Sigmoid colon (tissue), 7 donors: Measurements from ENCODE around the gene TARBP2. TPM values are rescaled to one million over a fixed set of nuclear protein-coding genes. Genes with fewer than 3 reads are reported as not detected.
A peak's percentile ranks its signal among the peaks of the same experiment; 100 is the strongest.

Experiments
- DNase-seq: peaks from one replicate; pipeline ENCODE4 v3.0.0-alpha.2; 2019
- H3K27ac ChIP-seq, 4 donors: fragments of 200-600 bp; sonication (generic); one replicate each; pipeline ENCODE4 v1.5.1; 2016 to 2019; ENCODE audit warnings: mild to moderate bottlenecking in 1 of 4
- H3K27me3 ChIP-seq, 3 donors: fragments of 200-600 bp; sonication (generic); one replicate each; pipeline ENCODE4 v1.5.1; 2019; ENCODE audit warnings: mild to moderate bottlenecking in 1 of 3
- H3K36me3 ChIP-seq, 4 donors: fragments of 200-600 bp; sonication (generic); one replicate each; pipeline ENCODE4 v1.5.1; 2016 to 2019
- H3K4me1 ChIP-seq, 4 donors: fragments of 200-600 bp; sonication (generic); one replicate each; pipeline ENCODE4 v1.5.1; 2017 to 2019
- H3K4me3 ChIP-seq, 4 donors: fragments of 200-600 bp; sonication (generic); one replicate each; pipeline ENCODE4 v1.5.1; 2017 to 2019; ENCODE audit warnings: mild to moderate bottlenecking in 2 of 4, moderate library complexity in 1 of 4
- H3K9me3 ChIP-seq, 4 donors: fragments of 200-600 bp in 3 of 4; sonication (generic) in 3 of 4; one replicate each; pipeline versions ENCODE4 v1.5.1 to v1.6.1; 2013 to 2019
- CTCF ChIP-seq, 4 experiments: fragments of 450-650 bp in 3 of 4; fragments of 200-600 bp in 1 of 4; IDR thresholded peaks; one replicate each; pipeline ENCODE4 v1.5.1; 2016 to 2019; ENCODE audit warnings: antibody characterized with exemption in 4 of 4, mild to moderate bottlenecking in 3 of 4, moderate library complexity in 2 of 4
- EP300 ChIP-seq, 4 donors: sonication (generic); formaldehyde crosslinking; IDR thresholded peaks; one replicate each; pipeline ENCODE4 v1.6.1; 2017; ENCODE audit warnings: antibody characterized with exemption in 4 of 4
- POLR2A ChIP-seq, 2 donors: fragments of 450-650 bp; IDR thresholded peaks; one replicate each; pipeline ENCODE4 v1.6.1; 2016; ENCODE audit warnings: antibody characterized with exemption in 2 of 2, mild to moderate bottlenecking in 2 of 2, moderate library complexity in 2 of 2
- POLR2AphosphoS5 ChIP-seq, 4 donors: sonication (generic); formaldehyde crosslinking; IDR thresholded peaks; one replicate each; pipeline ENCODE4 v1.6.1; 2017; ENCODE audit warnings: antibody characterized with exemption in 4 of 4
- WGBS, 2 donors: extraction: QIAGEN DNeasy Blood & Tissue Kit; methylation state at CpG; one replicate each; pipeline ENCODE4 v1.1.7; 2013; 5-methylcytosine and 5-hydroxymethylcytosine counted together
- intact Hi-C: fragments of 100-400 bp; cut with DNase I; formaldehyde crosslinking; loops from one replicate; pipeline ENCODE4 v1.15.1; 2023
- polyA plus RNA-seq, 3 donors: library from polyadenylated mRNA; stranded (reverse); fragments of 200-250 nt; gene quantifications; one replicate each; pipeline ENCODE4 v1.2.3, GENCODE V29; 2013
- total RNA-seq, 4 donors: library from RNA; depleted of rRNA; stranded (reverse); fragments of >200 nt; gene quantifications; one replicate each; pipeline ENCODE4 v1.1.0, GENCODE V29; 2016
- donor health status: healthy with polysubstance abuse.
- donor health status: Bipolar disorder and iron deficiency.
- donor health status: healthy.

Gene TARBP2
- total and polyA plus RNA-seq, 7 donors, result 16.1 to 29.9 (median 19.7) TPM

- peaks cover 1 to 58% (median 20%) of the 10 kb centered on the region in 4 donors for H3K36me3 ChIP-seq
- peaks cover 0 to 22% (median 17%) of the 10 kb centered on the region in 4 donors for H3K4me1 ChIP-seq
- no peak for DNase-seq
- WGBS, 2 donors, result 60 to 62% methylated on average over 2 of the region's 2 CpGs
- TF ChIP-seq POLR2AphosphoS5 (IDR thresholded peaks at IDR 0.05) (no peak), EP300 (IDR thresholded peaks at IDR 0.05) (no peak), CTCF (IDR thresholded peaks at IDR 0.05) (no peak), POLR2A (IDR thresholded peaks at IDR 0.05) (no peak)
- no peaks in the 10 kb centered on the region for H3K27me3 ChIP-seq
- peak overlapping the region in 1 of 4 donors; percentile 53 for H3K27ac ChIP-seq
- intact Hi-C loops, result no loop called here
- no peak overlapping the region for H3K4me3 ChIP-seq
- no peaks in the 10 kb centered on the region for H3K9me3 ChIP-seq
These were observed 5.3 kb downstream of the TARBP2 start for GRCh38 chr12:53506450-53506785.

- Histone ChIP-seq H3K27ac (peak within 1 kb of the TSS in 1 of 4 donors; percentile 41), H3K4me3 (no peak within 1 kb of the TSS), H3K9me3 (no peaks in the 10 kb centered on the region), H3K36me3 (peaks cover 4 to 64% (median 23%) of the 10 kb centered on the region in 4 donors), H3K27me3 (no peaks in the 10 kb centered on the region), H3K4me1 (peaks cover 0 to 16% (median 11%) of the 10 kb centered on the region in 4 donors)
- DNase-seq, result peak; percentile 62
- intact Hi-C loops, result no loop called here
- TF ChIP-seq POLR2AphosphoS5 (IDR thresholded peaks at IDR 0.05) (no peak), POLR2A (IDR thresholded peaks at IDR 0.05) (no peak), EP300 (IDR thresholded peaks at IDR 0.05) (no peak), CTCF (IDR thresholded peaks at IDR 0.05) (no peak)
- WGBS, 2 donors, result 92 to 93% methylated on average over 9 of the region's 9 CpGs
These were observed 6.0 kb downstream of the TARBP2 start, which contains the start of gene NPFF for GRCh38 chr12:53506881-53507602. NPFF (minus strand) TSS chr12:53507484; CDS start chr12:53507474, 10 bp downstream.

GRCh38 chr12:53507603-53507885 lies 6.5 kb downstream of the TARBP2 start:
- Histone ChIP-seq H3K27me3 (no peaks in the 10 kb centered on the region), H3K9me3 (no peaks in the 10 kb centered on the region), H3K4me3 (no peak overlapping the region), H3K4me1 (peaks cover 0 to 11% (median 7%) of the 10 kb centered on the region in 4 donors), H3K27ac (no peak overlapping the region), H3K36me3 (peaks cover 4 to 70% (median 25%) of the 10 kb centered on the region in 4 donors)
- DNase-seq, result no peak
- intact Hi-C loops, result no loop called here
- WGBS, 2 donors, result 89 to 90% methylated on average over 4 of the region's 4 CpGs
- no peak for TF ChIP-seq EP300 (IDR thresholded peaks at IDR 0.05)
- no peak for TF ChIP-seq POLR2AphosphoS5 (IDR thresholded peaks at IDR 0.05)
- TF ChIP-seq POLR2A (IDR thresholded peaks at IDR 0.05), result no peak
- no peak for TF ChIP-seq CTCF (IDR thresholded peaks at IDR 0.05)

GRCh38 chr12:53508534-53509170 lies 7.6 kb downstream of the TARBP2 start:
- H3K9me3 ChIP-seq, result no peaks in the 10 kb centered on the region
- H3K4me1 ChIP-seq, result peaks cover 0 to 7% (median 6%) of the 10 kb centered on the region in 4 donors
- no peaks in the 10 kb centered on the region for H3K27me3 ChIP-seq
- H3K27ac ChIP-seq, result peak overlapping the region; percentile 8 to 44 (median 34)
- intact Hi-C loops, result loop anchor here (2.0 kb wide), 2 partner anchors 58 to 156 kb away; no protein-coding TSS in a partner anchor
- H3K4me3 ChIP-seq, result no peak overlapping the region
- peak; percentile 88 for DNase-seq
- peak in 2 of 4 donors; percentile 35 to 49 for TF ChIP-seq POLR2AphosphoS5 (IDR thresholded peaks at IDR 0.05)
- peak; percentile 81 to 89 (median 87) for TF ChIP-seq CTCF (IDR thresholded peaks at IDR 0.05)
- TF ChIP-seq POLR2A (IDR thresholded peaks at IDR 0.05), result no peak
- TF ChIP-seq EP300 (IDR thresholded peaks at IDR 0.05), result no peak
- peaks cover 4 to 79% (median 33%) of the 10 kb centered on the region in 4 donors for H3K36me3 ChIP-seq
- WGBS, 2 donors, result 30 to 35% methylated on average over 7 of the region's 7 CpGs
